ENCODE results near the gene CD9. TPM values are rescaled to one million over a fixed set of nuclear protein-coding genes. Genes with fewer than 3 reads are reported as not detected.
A peak's percentile ranks its signal among the peaks of the same experiment; 100 is the strongest.

CD9 gene
- total and polyA plus RNA-seq, 8 donors, result 25.1 to 108 (median 33.8) TPM

- WGBS, 2 donors, result 75 to 91% methylated on average over 7 to 9 of the region's 9 CpGs
- Histone ChIP-seq H3K4me1 (peaks cover 5 to 12% (median 11%) of the 10 kb centered on the region in 3 donors), H3K9me3 (no peaks in the 10 kb centered on the region), H3K27ac (no peak overlapping the region), H3K36me3 (no peaks in the 10 kb centered on the region), H3K4me3 (no peak overlapping the region), H3K27me3 (no peaks in the 10 kb centered on the region)
- FAIRE-seq, result no peak
- TF ChIP-seq, protein P1, sequence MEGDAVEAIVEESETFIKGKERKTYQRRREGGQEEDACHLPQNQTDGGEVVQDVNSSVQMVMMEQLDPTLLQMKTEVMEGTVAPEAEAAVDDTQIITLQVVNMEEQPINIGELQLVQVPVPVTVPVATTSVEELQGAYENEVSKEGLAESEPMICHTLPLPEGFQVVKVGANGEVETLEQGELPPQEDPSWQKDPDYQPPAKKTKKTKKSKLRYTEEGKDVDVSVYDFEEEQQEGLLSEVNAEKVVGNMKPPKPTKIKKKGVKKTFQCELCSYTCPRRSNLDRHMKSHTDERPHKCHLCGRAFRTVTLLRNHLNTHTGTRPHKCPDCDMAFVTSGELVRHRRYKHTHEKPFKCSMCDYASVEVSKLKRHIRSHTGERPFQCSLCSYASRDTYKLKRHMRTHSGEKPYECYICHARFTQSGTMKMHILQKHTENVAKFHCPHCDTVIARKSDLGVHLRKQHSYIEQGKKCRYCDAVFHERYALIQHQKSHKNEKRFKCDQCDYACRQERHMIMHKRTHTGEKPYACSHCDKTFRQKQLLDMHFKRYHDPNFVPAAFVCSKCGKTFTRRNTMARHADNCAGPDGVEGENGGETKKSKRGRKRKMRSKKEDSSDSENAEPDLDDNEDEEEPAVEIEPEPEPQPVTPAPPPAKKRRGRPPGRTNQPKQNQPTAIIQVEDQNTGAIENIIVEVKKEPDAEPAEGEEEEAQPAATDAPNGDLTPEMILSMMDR (IDR thresholded peaks at IDR 0.05), result no peak
- ATAC-seq, result no peak
- intact Hi-C loops (cut with DNase I), result no loop called here
- DNase-seq, result peak in 1 of 6 donors; percentile 45
Measured at GRCh38 chr12:6273541-6274230, 73.5 kb downstream of the CD9 start.

- Histone ChIP-seq H3K27me3 (no peaks in the 10 kb centered on the region), H3K36me3 (no peaks in the 10 kb centered on the region), H3K4me1 (peaks cover 9 to 19% (median 18%) of the 10 kb centered on the region in 3 donors), H3K4me3 (no peak overlapping the region), H3K9me3 (no peaks in the 10 kb centered on the region), H3K27ac (no peak overlapping the region)
- intact Hi-C loops (cut with DNase I), result no loop called here
- FAIRE-seq, result no peak
- TF ChIP-seq, protein P1 (IDR thresholded peaks at IDR 0.05), result no peak
- WGBS, 2 donors, result 80 to 82% methylated on average over 11 to 12 of the region's 12 CpGs
- DNase-seq, result peak in 1 of 6 donors; percentile 50
- no peak for ATAC-seq
Measured at GRCh38 chr12:6274231-6275221, 74.3 kb downstream of the CD9 start.

- Histone ChIP-seq H3K4me1 (peaks cover 17 to 23% (median 21%) of the 10 kb centered on the region in 3 donors), H3K27me3 (no peaks in the 10 kb centered on the region), H3K27ac (no peak overlapping the region), H3K9me3 (no peaks in the 10 kb centered on the region), H3K36me3 (no peaks in the 10 kb centered on the region), H3K4me3 (no peak overlapping the region)
- ATAC-seq, result no peak
- peak in 1 of 6 donors; percentile 20 for DNase-seq
- TF ChIP-seq, protein P1 (IDR thresholded peaks at IDR 0.05), result no peak
- 74 to 77% methylated on average over 16 of the region's 16 CpGs for WGBS, 2 donors
- no peak for FAIRE-seq
- intact Hi-C loops (cut with DNase I), result no loop called here
Measured at GRCh38 chr12:6275928-6276887, 76.0 kb downstream of the CD9 start.

GRCh38 chr12:6276956-6277620 is 76.9 kb downstream of the CD9 start:
- no peaks in the 10 kb centered on the region for H3K9me3 ChIP-seq
- ATAC-seq, result no peak
- intact Hi-C loops (cut with DNase I), result no loop called here
- H3K4me3 ChIP-seq, result no peak overlapping the region
- TF ChIP-seq, protein P1 (IDR thresholded peaks at IDR 0.05), result no peak
- no peak for FAIRE-seq
- 67 to 69% methylated on average over 7 of the region's 7 CpGs for WGBS, 2 donors
- peak overlapping the region in 2 of 4 donors; percentile 95 to 96 for H3K27ac ChIP-seq
- H3K36me3 ChIP-seq, result no peaks in the 10 kb centered on the region
- H3K4me1 ChIP-seq, result peaks cover 17 to 23% (median 21%) of the 10 kb centered on the region in 3 donors
- H3K27me3 ChIP-seq, result no peaks in the 10 kb centered on the region
- peak in 1 of 6 donors; percentile 20 for DNase-seq

All from pancreas (tissue), 10 donors.